Type B pancreatic cell (in vitro differentiated cells): ENCODE measurements around the gene RAMP1. TPM values are rescaled to one million over a fixed set of nuclear protein-coding genes. Genes with fewer than 3 reads are reported as not detected.

Experiments used
- DNase-seq: peaks from one replicate; pipeline ENCODE4 v3.0.0; 2021; ENCODE audit warnings: mixed read lengths; ENCODE audit not compliant: unreplicated experiment; ENCODE audit errors: extremely low spot score
- H3K27ac Mint-ChIP-seq: 2 replicates; pipeline ENCODE4 v1.8.0; 2021; ENCODE audit warnings: mild to moderate bottlenecking, mixed read lengths
- H3K27me3 Mint-ChIP-seq: 2 replicates; pipeline ENCODE4 v1.8.0; 2021; ENCODE audit warnings: mixed read lengths
- H3K36me3 Mint-ChIP-seq: 2 replicates; pipeline ENCODE4 v1.8.0; 2021; ENCODE audit warnings: mixed read lengths
- H3K4me1 Mint-ChIP-seq: one replicate; pipeline ENCODE4 v1.8.0; 2021; ENCODE audit warnings: mixed read lengths; ENCODE audit not compliant: unreplicated experiment
- H3K4me3 Mint-ChIP-seq: 2 replicates; pipeline ENCODE4 v1.8.0; 2021; ENCODE audit warnings: mild to moderate bottlenecking, mixed read lengths
- H3K9me3 Mint-ChIP-seq: 2 replicates; pipeline ENCODE4 v1.8.0; 2021; ENCODE audit warnings: mixed read lengths
- CTCF ChIP-seq: fragments of 200-600 bp; sonication (generic); conservative IDR thresholded peaks from 2 replicates; pipeline ENCODE4 v1.5.0; 2021; ENCODE audit warnings: antibody characterized with exemption, mild to moderate bottlenecking
- total RNA-seq: library from RNA; stranded (reverse); gene quantifications from 2 replicates; pipeline ENCODE4 v1.2.1, GENCODE V29; 2021; ENCODE audit warnings: low replicate concordance

RAMP1 gene
- total RNA-seq, 1 donor from 2014 or later: 11.3 TPM

DNA sequence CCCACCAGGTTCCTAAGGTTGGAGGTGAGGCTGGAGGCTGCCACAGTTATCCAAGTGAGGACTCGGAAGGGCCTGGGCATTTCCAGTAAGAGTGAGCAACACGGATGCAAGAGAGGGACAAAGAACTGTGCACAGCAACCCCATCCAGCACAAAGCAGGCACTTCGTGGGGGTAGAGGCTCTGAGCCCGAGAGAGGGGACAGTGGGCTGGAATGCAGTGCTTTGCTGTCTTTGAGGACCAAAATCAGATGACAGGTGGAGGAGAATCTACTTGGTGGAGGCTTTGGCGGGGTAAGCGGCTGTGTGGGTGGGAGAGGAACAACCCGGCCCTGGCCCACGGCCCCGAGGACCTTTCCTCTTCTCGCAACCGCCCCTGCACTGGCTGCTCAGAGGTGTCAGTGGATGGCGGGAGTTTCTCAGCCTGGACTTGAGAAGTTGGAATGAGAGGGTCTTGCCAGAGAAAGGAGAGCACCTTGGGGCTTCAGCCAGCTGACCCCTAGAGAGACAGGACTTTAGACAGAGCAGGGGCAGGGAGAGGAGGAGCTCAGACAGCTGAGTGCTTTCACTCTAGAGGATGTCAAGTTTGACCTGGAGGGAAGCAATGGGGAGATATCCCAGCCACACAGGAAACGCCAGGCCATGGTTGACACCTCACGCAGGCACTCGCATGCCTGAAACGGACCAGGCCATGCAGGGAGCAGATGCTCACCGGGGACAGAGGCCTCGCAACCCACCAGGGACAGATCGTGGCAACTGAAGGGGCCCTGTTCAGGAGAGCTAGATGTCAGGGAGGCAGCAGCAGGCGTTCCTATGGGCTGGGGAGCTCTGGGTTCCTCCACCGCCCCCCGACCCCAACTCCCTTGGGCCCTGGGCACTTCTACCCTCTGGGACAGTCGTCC, 11.6 kb downstream of the RAMP1 start:
- H3K4me1 Mint-ChIP-seq: peaks cover 22% of the 10 kb centered on the region

GRCh38 chr2:237872178-237872887, 12.9 kb downstream of the RAMP1 start:
- H3K4me1 Mint-ChIP-seq: peaks cover 17% of the 10 kb centered on the region

More for the DNA sequence above, 11.6 kb downstream of the RAMP1 start:
- no peak for TF ChIP-seq CTCF
- Mint-ChIP-seq H3K27ac (no peak overlapping the region), H3K27me3 (peaks cover 13% of the 10 kb centered on the region), H3K36me3 (peaks cover 3% of the 10 kb centered on the region), H3K9me3 (no peaks in the 10 kb centered on the region), H3K4me3 (no peak overlapping the region)
- no peak for DNase-seq

GRCh38 chr2:237873421-237873831, 14.0 kb downstream of the RAMP1 start:
- H3K4me3 Mint-ChIP-seq: no peak overlapping the region
- peaks cover 17% of the 10 kb centered on the region for H3K4me1 Mint-ChIP-seq
- DNase-seq: no peak
- peaks cover 3% of the 10 kb centered on the region for H3K36me3 Mint-ChIP-seq
- no peak overlapping the region for H3K27ac Mint-ChIP-seq
- H3K27me3 Mint-ChIP-seq: peaks cover 13% of the 10 kb centered on the region
- TF ChIP-seq CTCF: no peak
- H3K9me3 Mint-ChIP-seq: no peaks in the 10 kb centered on the region

More at GRCh38 chr2:237872178-237872887, 12.9 kb downstream of the RAMP1 start:
- TF ChIP-seq CTCF: no peak
- no peak for DNase-seq
- peaks cover 13% of the 10 kb centered on the region for H3K27me3 Mint-ChIP-seq
- H3K9me3 Mint-ChIP-seq: no peaks in the 10 kb centered on the region
- H3K36me3 Mint-ChIP-seq: peaks cover 3% of the 10 kb centered on the region
- no peak overlapping the region for H3K27ac Mint-ChIP-seq
- H3K4me3 Mint-ChIP-seq: no peak overlapping the region

DNA sequence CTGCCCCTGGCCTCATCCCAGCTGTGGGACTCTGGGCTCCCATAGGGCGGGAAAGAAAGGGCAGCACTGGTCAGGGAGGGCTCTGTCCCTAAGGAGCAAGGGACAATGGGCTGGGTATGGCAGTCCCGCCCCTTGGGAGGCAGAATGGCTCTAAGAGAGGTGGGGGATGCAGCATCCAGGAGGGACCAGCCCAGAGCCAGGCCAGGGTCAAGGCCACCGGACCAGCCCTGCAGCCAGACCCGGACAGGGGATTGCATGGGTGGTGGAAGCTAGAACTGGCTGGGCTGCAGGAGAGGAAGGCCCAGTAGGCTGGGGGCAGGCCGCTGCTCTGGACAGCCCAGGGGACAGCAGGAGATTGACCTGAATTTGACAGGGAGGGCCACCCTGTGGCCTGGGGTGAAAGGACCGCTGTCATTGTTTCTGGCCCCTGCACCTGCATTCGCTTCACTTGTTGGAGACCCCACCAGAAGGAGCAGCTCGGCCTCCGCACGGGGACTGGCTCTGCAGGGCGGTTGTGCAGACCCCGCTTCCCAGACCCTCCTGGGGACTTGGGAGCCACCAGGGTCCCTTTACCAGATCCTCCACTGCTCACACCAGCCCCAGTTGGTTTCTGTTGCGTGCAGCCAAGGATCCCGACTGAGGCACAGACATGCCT, 14.6 kb downstream of the RAMP1 start:
- DNase-seq: no peak
- peaks cover 11% of the 10 kb centered on the region for H3K27me3 Mint-ChIP-seq
- peaks cover 19% of the 10 kb centered on the region for H3K4me1 Mint-ChIP-seq
- no peak overlapping the region for H3K4me3 Mint-ChIP-seq
- H3K36me3 Mint-ChIP-seq: peaks cover 3% of the 10 kb centered on the region
- no peaks in the 10 kb centered on the region for H3K9me3 Mint-ChIP-seq
- no peak overlapping the region for H3K27ac Mint-ChIP-seq
- no peak for TF ChIP-seq CTCF

DNA sequence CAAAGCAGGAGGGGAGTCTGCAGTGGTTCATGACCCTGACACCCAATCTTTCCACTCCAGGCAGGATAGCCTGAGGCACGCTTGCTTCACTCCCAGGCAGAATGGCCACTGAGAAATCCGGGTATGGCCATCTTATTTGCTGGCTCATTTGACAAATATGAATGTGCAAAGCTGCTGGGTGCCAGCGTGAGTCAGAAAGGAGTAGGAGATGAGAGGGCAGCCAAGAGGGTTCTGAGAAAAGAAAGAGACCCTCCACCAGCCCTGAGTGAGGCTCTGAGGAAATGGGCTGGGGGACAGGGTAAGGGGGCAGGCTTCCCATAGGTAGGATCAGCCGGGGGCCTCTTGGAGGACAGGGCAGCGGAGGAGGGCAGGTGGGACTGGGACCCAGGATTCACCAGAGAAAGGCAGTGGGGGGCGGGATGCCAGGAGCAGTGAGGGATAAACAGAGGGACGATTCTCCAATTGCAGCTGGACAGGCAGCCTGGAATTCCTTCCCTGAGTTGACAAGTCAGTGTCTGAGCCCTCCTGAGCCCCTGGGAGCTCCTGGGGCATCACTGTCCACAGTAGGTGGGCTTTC, 15.2 kb downstream of the RAMP1 start:
- peaks cover 22% of the 10 kb centered on the region for H3K4me1 Mint-ChIP-seq
- no peaks in the 10 kb centered on the region for H3K9me3 Mint-ChIP-seq
- H3K36me3 Mint-ChIP-seq: peaks cover 3% of the 10 kb centered on the region
- H3K4me3 Mint-ChIP-seq: no peak overlapping the region
- no peak overlapping the region for H3K27ac Mint-ChIP-seq
- TF ChIP-seq CTCF: no peak
- H3K27me3 Mint-ChIP-seq: peaks cover 7% of the 10 kb centered on the region
- DNase-seq: no peak
